SK-N-SH (cell line): Measurements from ENCODE around the gene RBMX.

Source experiments
- CTCF ChIP-seq: fragments of 200-600 bp; sonication (generic); IDR thresholded peaks from 2 replicates; pipeline ENCODE4 v1.6.1; 2017; ENCODE audit warnings: antibody characterized with exemption, mild to moderate bottlenecking, moderate library complexity
- ELF1 ChIP-seq: IDR thresholded peaks from 2 replicates; pipeline ENCODE4 v1.4.0; 2012
- EP300 ChIP-seq, 2 experiments: IDR thresholded peaks; 2 replicates each; pipeline versions ENCODE4 v1.4.0 to v1.6.1; 2012; ENCODE audit warnings: borderline replicate concordance in 1 of 2, low read depth in 1 of 2, low read length in 1 of 2
- JUND ChIP-seq: IDR thresholded peaks from 2 replicates; pipeline ENCODE4 v1.4.0; 2012
- MEF2A ChIP-seq: IDR thresholded peaks from 2 replicates; pipeline ENCODE4 v1.4.0; 2012; ENCODE audit warnings: low read depth, borderline replicate concordance
- RCOR1 ChIP-seq: fragments of 150-350 bp; IDR thresholded peaks from 2 replicates; pipeline ENCODE4 v1.6.1; 2017; ENCODE audit warnings: antibody characterized with exemption, low read length
- SIN3A ChIP-seq: IDR thresholded peaks from 2 replicates; pipeline ENCODE4 v1.6.1; 2012; ENCODE audit warnings: low read depth, mild to moderate bottlenecking, low read length, moderate library complexity, borderline replicate concordance
- TF ChIP-seq, protein P1 (sequence below): IDR thresholded peaks from 2 replicates; pipeline ENCODE4 v1.4.0; 2012; ENCODE audit warnings: low read depth
- TF ChIP-seq, protein P2 (sequence below): fragments of 150-350 bp; IDR thresholded peaks from 2 replicates; pipeline ENCODE4 v1.6.1; 2017; ENCODE audit warnings: antibody characterized with exemption, low read length, low read depth, borderline replicate concordance

GRCh38 chrX:136910565-136911035, 30.1 kb upstream of the RBMX start:
- TF ChIP-seq RCOR1 = no peak
- TF ChIP-seq CTCF = no peak
- no peak for TF ChIP-seq JUND
- no peak for TF ChIP-seq EP300 (IDR thresholded peaks at IDR 0.05; ENCODE audit: borderline replicate concordance in 1 of 2, low read depth in 1 of 2, low read length in 1 of 2)
- TF ChIP-seq, protein P1, sequence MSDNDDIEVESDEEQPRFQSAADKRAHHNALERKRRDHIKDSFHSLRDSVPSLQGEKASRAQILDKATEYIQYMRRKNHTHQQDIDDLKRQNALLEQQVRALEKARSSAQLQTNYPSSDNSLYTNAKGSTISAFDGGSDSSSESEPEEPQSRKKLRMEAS = no peak
- TF ChIP-seq ELF1 = no peak
- no peak for TF ChIP-seq MEF2A
- TF ChIP-seq, protein P2, sequence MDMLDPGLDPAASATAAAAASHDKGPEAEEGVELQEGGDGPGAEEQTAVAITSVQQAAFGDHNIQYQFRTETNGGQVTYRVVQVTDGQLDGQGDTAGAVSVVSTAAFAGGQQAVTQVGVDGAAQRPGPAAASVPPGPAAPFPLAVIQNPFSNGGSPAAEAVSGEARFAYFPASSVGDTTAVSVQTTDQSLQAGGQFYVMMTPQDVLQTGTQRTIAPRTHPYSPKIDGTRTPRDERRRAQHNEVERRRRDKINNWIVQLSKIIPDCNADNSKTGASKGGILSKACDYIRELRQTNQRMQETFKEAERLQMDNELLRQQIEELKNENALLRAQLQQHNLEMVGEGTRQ = no peak
- no peak for TF ChIP-seq SIN3A
